Measurements from ENCODE around the gene ACOX2. TPM values are rescaled to one million over a fixed set of nuclear protein-coding genes. Genes with fewer than 3 reads are reported as not detected.

ACOX2 gene
- total and polyA plus RNA-seq, 2 of the 8 experiments (the other 6 are each of a cell fraction or from before 2014, with no cell fraction given) = 3.2 to 9.2 TPM

DNA sequence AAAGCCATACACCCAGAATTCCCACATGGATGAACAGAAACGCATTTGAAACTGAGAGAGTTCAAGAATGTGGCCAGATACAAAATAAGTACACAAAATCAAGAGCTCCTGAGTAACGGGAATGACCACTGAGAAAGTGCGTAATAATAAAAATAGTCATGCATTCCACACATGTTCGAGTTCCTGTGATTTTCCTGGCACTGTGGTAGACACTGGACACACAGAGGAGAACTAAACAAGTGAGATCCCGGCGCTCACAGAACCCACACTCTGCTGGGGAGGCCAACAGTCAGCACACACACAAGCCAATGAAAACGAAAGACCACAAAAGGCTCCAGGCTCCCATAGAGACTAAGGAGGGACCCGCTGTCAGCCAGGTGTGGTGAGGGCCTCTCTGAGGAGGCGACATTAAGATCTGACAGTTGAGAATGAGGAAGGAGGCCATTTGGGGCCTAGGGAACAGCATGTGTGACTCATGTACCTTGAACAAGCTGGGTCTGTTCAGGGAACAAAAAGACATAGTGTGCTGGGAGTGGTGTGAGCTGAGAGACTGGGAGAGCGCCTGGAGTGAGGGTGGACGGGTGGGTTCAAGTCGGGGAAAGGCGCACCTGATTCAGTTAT, 35.1 kb upstream of the ACOX2 start:
- Histone ChIP-seq H3K9ac (replicated peaks in 1 of 4; ENCODE audit: extremely low read depth in 1 of 4, low read depth in 3 of 4, low read length in 3 of 4) (no peak overlapping the region), H2AFZ (ENCODE audit: low read length) (no peak overlapping the region), H2BK20ac (ENCODE audit: low read length) (no peak overlapping the region), H2BK15ac (ENCODE audit: low read length) (no peak overlapping the region), H3K36me3 (ENCODE audit: control insufficient read depth in 2 of 4, insufficient read depth in 4 of 4, low read length in 3 of 4) (no peaks in the 10 kb centered on the region), H3K27ac (ENCODE audit: low read depth, low read length) (no peak overlapping the region), H4K91ac (replicated peaks; ENCODE audit: insufficient read length, low read length) (no peak overlapping the region), H3K4ac (replicated peaks; ENCODE audit: insufficient read length, low read depth, low read length) (no peak overlapping the region), H4K20me1 (replicated peaks in 1 of 2; ENCODE audit: control insufficient read depth in 1 of 2, insufficient read depth in 2 of 2, low read length in 2 of 2) (no peaks in the 10 kb centered on the region), H2BK120ac (replicated peaks; ENCODE audit: low read depth, low read length) (no peak overlapping the region), H3K56ac (replicated peaks; ENCODE audit: insufficient read length, low read depth, low read length) (no peak overlapping the region), H4K8ac (ENCODE audit: extremely low read depth, insufficient read depth, low read length) (no peak overlapping the region), H3K18ac (ENCODE audit: extremely low read depth, low read length) (no peak overlapping the region), H3K4me2 (ENCODE audit: insufficient read depth in 1 of 2, low read depth in 2 of 2, low read length in 2 of 2) (no peak overlapping the region), H2BK12ac (ENCODE audit: low read depth, low read length) (no peak overlapping the region), H3K27me3 (replicated peaks in 1 of 4; ENCODE audit: control insufficient read depth in 3 of 4, extremely low read depth in 1 of 4, insufficient read depth in 3 of 4, low read length in 3 of 4) (no peaks in the 10 kb centered on the region; a peak in 2 of 7 replicates), H3K14ac (ENCODE audit: insufficient read length) (no peak overlapping the region), H3K23me2 (ENCODE audit: low read depth, low read length) (no peaks in the 10 kb centered on the region), H3K79me1 (ENCODE audit: low read depth, low read length) (no peaks in the 10 kb centered on the region; the same call in 1 of the 2 replicates), H4K5ac (ENCODE audit: insufficient read length, low read depth, low read length) (no peak overlapping the region), H2AK5ac (ENCODE audit: low read depth, low read length) (no peak overlapping the region), H3K23ac (ENCODE audit: insufficient read length) (no peak overlapping the region), H2BK5ac (ENCODE audit: low read depth, low read length) (no peak overlapping the region), H3K4me1 (replicated peaks in 1 of 4; ENCODE audit: control insufficient read depth in 3 of 4, insufficient read depth in 4 of 4, low read length in 3 of 4) (peaks cover 0 to 4% (median under 1%) of the 10 kb centered on the region in 4 experiments; a peak in 2 of 7 replicates), H3K4me3 (ENCODE audit: extremely low read depth in 1 of 4, insufficient read depth in 2 of 4, low read depth in 3 of 4, low read length in 4 of 4) (no peak overlapping the region), H3K79me2 (ENCODE audit: control insufficient read depth in 1 of 2, insufficient read depth in 2 of 2, low read length in 2 of 2) (no peaks in the 10 kb centered on the region), H3K9me3 (ENCODE audit: insufficient read depth in 2 of 2, low read depth in 1 of 2, low read length in 1 of 2) (no peaks in the 10 kb centered on the region)
- 87% methylated on average over 13 of the region's 13 CpGs; no CpG with 5 or more reads in 1 of the 2 experiments for WGBS, 2 experiments (ENCODE audit: extremely low coverage in 1 of 2, insufficient coverage in 1 of 2, insufficient read length in 1 of 2, insufficient replicate concordance in 2 of 2, low coverage in 1 of 2, low lambda C conversion rate in 2 of 2, missing lambda C conversion rate in 1 of 2)
- ChIA-PET POLR2A (ENCODE audit: partially characterized antibody) (no interaction called here), CTCF (ENCODE audit: partially characterized antibody) (interaction anchor here (0.7 to 40.0 kb wide), 8 partner anchors 11 to 481 kb away, joined by 3 to 994 read pairs (median 4); partner anchors contain the start of gene FAM107A)
- no peak for FAIRE-seq
- no peak for DNase-seq (ENCODE audit: low read depth in 1 of 2, low spot score in 2 of 2)
- TF ChIP-seq HDAC2 (IDR thresholded peaks at IDR 0.05; ENCODE audit: borderline replicate concordance in 1 of 2, low read depth in 2 of 2, low read length in 2 of 2) = no peak
- no peak for TF ChIP-seq ATF3 (IDR thresholded peaks at IDR 0.05; ENCODE audit: insufficient read depth, low read depth, low read length)
- no peak for TF ChIP-seq KDM4A (IDR thresholded peaks at IDR 0.05; ENCODE audit: low read depth, low read length, severe bottlenecking)
- no peak for TF ChIP-seq SRF (IDR thresholded peaks at IDR 0.05; ENCODE audit: low read depth, low read length)
- no peak for TF ChIP-seq CHD1 (IDR thresholded peaks at IDR 0.05; ENCODE audit: low read depth, low read length)
- TF ChIP-seq MAFK (IDR thresholded peaks at IDR 0.05; ENCODE audit: low read depth, low read length) = no peak
- TF ChIP-seq TCF12 (IDR thresholded peaks at IDR 0.05; ENCODE audit: low read depth, low read length) = no peak

Data from H1 (cell line).